ENCODE data around the gene TNFRSF6B. TPM values are rescaled to one million over a fixed set of nuclear protein-coding genes. Genes with fewer than 3 reads are reported as not detected.

Gene TNFRSF6B
- polyA plus RNA-seq, 1 donor = 1.6 TPM

DNA sequence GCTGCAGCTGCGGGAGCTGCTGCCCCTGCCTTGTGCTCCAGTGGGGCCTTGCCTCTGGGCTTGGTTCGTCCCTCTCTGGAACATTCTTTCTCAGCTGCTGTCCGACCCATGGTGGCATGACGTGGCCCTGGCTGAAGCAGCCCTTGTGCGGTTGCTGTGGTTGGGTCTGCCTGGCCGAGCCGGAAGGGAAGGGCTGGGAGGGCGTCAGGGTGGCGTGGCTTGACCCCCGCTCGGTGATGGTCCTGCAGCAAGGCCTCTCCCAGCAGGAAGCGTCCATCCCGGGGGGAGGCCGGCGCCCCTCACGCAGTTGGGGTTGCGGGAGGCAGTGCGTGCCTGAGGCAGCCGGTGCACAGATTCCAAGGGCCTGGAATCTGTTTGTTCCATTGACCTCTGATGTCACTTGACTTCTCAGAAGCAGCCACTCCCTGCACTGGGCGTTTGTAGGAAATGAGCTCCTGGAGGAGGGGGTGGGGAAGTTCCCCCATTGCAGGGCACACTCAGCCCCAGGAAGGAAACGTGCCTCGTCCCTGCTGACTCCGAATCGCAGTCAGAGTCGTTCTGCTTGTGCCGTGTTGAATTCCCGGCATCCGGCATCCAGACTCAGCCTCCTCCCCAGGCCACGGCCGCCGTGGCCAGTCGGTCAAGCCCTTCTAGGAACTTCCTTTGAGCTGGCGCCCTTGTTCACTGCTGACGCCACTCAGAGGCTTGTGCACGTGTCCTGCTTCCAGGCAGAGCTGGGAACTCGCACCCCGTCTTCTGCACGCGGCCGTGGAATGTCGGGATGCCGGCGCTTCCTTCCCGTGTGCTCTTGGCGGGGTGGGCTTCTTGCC is 9.7 kb upstream of the TNFRSF6B start:
- DNase-seq = peak; percentile 69

DNA sequence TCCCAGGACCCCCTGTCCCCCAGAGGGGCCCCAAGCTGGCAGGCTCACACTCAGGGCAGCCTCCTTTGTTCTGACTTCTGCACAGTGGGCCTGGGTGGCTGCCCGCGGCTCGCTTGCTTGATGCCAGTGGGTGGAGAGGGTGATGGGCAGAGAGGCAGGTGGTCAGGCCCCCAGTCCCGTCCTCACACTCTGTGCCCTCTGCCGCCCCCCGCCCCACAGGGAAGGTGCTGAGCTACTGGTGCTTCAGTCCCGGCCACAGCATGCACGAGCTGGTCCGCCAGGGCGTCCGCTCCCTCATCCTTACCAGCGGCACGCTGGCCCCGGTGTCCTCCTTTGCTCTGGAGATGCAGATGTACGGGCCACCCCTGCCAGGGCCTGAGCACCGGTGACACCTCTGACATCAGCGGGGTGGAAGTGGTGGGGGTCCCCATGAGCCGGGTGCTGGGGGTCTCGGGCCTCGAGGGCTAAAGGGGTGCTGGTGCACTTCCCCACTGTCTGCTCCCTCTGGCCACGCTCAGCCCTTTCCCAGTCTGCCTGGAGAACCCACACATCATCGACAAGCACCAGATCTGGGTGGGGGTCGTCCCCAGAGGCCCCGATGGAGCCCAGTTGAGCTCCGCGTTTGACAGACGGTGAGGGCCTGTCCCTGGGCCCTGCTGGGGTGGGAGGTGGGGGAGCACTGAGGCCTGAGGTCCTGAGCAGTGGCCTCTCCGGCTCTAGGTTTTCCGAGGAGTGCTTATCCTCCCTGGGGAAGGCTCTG is 8.9 kb upstream of the TNFRSF6B start:
- no peak for DNase-seq

DNA sequence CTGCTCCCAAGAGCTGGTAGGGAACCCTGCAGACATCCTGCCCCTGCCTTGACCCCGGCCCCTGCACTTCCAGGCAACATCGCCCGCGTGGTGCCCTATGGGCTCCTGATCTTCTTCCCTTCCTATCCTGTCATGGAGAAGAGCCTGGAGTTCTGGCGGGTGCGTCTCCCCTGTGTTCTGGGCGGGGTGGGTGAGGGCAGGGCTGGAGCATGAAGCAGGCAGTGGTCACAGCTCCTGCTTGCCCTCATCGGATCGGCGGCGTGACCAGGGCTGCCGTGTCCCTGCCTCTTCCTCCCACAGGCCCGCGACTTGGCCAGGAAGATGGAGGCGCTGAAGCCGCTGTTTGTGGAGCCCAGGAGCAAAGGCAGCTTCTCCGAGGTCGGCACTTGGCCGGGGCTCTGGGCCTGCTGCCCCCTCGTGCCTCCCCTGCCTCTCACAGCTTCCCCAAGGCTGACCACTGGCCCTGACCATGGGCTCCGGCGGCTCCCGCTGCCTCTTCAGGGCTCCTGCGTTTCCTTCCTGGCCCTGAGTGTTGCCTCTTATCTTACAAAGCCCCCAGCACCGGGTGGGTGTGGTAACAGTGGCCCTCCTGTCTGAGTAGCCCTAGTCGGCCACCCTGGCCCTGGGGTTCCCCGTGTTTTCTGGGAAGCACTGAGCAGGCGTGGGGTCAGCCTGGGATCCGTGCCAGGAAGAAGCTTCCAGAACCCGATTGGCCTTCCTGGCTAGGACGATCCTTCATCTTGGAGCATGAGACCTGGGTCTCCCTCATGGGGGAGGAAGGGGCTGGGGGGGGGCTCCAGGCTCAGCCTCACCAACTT is 8.0 kb upstream of the TNFRSF6B start:
- no peak for DNase-seq

DNA sequence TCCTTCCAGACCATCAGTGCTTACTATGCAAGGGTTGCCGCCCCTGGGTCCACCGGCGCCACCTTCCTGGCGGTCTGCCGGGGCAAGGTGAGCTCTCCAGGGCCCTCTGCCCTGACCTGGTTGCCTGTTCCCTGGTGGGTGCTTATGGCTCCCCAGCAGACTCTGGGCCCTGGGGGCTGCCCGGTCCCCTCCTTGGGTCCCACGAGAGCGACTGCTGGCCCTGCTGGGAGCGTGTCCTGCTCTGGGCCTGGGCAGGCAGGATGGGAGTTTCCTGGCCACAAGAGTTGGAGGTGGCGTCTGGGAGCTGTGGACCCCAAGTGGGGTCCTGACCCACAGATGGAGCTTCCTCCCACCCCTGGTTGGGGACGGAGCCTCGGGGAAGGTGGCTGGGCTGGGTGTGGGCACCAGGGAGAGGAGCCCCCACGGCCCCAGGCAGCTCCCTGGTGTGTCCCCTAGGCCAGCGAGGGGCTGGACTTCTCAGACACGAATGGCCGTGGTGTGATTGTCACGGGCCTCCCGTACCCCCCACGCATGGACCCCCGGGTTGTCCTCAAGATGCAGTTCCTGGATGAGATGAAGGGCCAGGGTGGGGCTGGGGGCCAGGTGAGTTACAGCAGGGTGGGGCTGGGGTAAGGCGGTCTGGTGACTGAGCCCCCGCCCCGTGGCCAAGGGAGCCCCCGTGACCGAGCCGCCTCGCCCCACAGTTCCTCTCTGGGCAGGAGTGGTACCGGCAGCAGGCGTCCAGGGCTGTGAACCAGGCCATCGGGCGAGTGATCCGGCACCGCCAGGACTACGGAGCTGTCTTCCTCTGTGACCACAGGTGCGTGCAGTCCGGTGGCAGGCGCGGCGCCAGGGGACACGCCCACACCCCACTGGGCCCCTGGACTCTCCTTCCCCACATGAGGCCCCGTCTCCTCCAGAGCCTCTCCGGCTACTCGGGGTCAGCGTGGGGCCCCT is 7.1 kb upstream of the TNFRSF6B start:
- no peak for DNase-seq

DNA sequence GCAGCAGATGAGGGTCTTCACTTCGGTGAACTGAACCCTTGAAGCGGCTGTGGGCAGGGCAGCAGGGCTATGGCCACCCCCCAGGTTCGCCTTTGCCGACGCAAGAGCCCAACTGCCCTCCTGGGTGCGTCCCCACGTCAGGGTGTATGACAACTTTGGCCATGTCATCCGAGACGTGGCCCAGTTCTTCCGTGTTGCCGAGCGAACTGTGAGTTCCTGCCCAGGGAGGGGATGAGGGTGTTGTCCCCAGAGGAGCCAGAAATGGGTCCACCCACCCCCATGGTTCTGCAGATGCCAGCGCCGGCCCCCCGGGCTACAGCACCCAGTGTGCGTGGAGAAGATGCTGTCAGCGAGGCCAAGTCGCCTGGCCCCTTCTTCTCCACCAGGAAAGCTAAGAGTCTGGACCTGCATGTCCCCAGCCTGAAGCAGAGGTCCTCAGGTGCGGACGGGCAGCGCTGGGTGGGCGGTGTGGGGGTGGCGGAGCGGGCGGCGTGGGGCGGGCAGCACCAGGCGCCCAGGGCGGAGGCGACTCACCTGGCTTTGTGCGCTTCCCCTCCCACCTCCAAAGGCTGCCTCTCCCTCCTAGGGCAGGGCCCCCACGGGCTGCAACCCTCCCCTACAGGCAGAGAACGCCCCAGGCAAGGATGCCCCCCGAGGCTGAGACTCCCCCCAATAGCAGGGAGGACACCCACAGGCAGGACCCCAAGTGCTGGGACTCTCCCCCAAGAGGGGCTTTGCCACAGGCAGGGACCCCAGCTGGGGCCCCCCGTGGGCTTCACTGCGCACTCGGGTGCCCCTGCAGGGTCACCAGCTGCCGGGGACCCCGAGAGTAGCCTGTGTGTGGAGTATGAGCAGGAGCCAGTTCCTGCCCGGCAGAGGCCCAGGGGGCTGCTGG is 6.2 kb upstream of the TNFRSF6B start:
- no peak for DNase-seq

DNA sequence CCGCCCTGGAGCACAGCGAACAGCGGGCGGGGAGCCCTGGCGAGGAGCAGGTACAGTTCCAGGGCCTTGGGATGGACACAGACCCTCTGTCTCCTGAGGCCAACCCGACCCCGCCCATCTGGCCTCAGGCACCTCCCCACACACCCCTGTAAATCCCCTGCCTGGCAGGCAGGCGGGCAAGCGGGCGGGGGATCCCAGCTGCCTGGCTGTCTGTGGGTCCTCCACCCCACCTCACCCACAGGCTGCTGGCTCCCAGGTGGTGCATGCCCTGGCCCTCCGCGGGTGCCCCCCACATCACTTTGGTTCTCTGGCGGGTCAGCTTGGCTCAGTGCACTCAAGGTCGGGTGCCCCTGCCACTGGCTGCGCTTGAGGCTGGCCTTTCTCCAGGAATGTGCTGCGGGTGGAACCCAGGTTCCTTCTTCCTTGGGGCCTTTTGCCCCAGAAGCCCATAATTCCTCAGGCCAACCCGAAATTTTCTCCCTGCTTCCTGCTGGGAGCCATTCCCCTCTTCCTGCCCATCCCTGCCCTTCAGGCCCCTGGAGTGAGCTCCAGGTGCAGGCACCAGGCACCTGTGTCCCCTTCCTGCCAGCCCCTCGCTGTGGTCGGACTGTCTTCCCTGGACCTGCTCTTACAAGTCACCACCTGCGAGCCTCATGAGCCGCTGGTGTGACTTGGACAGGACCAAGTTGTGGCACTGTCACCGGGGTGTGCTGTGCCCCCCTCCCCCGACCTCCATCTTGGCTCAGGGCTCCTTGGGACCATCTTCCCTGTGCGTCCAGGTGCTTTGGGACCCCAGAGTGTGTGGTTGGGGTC is 5.3 kb upstream of the TNFRSF6B start:
- no peak for DNase-seq

DNA sequence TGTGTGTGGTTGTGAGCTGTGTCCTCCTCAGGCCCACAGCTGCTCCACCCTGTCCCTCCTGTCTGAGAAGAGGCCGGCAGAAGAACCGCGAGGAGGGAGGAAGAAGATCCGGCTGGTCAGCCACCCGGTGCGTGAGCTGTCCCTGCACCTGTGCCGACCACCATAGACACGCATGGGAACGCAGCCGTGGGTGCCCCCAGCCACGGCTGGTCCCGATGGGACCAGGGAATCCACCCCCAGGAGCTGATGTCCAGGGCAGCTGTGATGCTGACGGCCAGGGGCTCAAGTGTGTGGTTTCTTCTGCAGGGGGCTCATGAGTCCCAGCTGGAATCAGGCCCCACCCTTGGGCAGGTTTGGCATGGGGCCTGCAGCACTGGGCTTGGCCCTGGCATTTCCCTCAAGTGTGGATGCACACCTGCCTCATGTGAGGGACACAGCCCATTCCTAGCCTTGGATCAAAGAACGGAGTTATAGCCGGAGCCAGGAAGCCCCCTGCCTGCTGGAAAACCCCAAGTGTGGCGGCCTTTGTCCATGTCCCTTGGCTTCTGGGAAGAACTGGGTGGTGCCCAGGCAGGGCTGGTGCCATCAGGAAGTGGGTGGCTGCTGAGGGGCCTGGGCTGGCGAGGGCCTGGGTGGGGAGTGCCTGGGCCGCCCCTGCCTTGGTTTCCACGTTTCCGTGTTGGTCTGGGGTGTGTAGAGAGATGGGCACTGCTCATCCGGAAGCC is 4.6 kb upstream of the TNFRSF6B start:
- no peak for DNase-seq

DNA sequence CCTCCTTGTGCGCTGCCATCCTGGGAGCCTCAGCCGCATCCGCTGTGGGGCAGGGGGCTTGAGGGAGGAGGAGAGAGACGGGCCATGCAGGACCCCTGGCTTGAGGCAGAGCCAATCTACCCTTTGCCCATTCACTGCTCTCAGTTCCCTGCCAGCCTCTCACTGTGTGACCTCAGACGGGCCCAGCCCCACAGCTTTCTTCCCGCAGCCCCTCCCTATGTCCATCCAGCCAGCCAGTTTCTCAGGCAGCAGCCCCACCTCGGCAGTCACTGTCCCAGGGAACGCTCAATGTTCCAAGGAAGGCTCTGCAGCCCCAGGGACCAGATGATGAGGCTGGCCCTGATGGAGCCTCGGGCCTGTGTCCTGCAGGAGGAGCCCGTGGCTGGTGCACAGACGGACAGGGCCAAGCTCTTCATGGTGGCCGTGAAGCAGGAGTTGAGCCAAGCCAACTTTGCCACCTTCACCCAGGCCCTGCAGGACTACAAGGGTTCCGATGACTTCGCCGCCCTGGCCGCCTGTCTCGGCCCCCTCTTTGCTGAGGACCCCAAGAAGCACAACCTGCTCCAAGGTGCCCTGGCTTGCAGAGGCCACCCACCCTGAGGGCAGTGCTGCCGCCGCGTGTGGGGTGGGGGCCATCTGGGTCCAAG is 3.9 kb upstream of the TNFRSF6B start:
- no peak for DNase-seq

DNA sequence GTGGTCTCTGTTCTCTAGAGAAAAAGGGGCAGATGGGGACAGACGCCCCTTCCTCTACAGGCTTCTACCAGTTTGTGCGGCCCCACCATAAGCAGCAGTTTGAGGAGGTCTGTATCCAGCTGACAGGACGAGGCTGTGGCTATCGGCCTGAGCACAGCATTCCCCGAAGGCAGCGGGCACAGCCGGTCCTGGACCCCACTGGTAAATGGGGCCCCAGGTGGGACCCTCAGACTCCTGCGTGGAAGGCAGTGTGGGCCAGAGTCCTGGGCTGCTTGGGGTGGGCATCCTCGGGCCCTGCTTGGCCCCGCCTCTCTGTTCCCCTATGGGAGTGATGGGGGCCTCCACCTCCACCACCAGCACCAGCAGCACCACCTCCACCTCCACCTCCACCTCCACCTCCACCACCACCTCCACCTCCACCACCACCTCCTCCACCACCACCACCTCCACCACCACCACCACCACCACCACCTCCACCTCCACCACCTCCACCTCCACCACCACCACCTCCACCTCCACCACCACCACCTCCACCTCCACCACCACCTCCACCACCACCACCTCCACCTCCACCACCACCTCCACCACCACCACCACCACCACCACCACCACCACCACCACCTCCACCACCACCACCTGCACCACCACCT is 3.2 kb upstream of the TNFRSF6B start:
- no peak for DNase-seq

DNA sequence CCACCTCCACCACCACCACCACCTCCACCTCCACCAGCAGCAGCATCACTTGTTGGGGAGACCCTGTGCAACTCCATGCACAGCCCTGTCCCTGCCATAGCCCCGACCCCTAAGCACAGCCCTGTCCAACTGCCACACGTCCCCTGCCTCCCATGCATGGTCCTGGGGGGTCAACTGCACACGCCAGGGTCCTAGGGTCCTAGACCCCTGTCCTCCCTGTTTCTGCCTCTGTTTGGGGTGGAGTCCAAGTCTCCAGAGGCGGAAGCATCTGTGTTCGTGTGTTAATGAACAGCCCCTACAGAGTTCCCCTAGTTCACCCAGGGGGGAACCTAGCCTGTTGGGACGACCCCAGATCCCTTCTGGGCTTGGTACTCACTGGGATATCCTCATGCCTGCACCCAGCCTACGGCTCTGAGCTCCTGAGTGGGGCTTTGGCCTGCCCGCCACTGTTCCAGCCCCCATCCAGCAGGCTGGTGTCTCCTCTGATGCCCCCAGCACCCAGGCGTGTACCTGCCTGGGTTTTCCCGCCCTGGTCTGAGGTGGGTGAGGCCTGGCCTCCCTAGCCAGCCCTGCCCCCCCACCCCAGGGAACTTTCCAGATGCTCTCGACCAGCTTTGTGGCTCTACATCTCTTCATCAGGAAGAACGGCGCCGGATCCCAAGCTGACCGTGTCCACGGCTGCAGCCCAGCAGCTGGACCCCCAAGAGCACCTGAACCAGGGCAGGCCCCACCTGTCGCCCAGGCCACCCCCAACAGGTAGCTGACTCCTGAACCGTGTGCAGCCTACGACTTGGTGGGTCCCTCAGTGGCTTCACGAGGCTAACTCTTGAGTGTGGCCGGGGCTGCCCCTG is 2.5 kb upstream of the TNFRSF6B start:
- no peak for DNase-seq

DNA sequence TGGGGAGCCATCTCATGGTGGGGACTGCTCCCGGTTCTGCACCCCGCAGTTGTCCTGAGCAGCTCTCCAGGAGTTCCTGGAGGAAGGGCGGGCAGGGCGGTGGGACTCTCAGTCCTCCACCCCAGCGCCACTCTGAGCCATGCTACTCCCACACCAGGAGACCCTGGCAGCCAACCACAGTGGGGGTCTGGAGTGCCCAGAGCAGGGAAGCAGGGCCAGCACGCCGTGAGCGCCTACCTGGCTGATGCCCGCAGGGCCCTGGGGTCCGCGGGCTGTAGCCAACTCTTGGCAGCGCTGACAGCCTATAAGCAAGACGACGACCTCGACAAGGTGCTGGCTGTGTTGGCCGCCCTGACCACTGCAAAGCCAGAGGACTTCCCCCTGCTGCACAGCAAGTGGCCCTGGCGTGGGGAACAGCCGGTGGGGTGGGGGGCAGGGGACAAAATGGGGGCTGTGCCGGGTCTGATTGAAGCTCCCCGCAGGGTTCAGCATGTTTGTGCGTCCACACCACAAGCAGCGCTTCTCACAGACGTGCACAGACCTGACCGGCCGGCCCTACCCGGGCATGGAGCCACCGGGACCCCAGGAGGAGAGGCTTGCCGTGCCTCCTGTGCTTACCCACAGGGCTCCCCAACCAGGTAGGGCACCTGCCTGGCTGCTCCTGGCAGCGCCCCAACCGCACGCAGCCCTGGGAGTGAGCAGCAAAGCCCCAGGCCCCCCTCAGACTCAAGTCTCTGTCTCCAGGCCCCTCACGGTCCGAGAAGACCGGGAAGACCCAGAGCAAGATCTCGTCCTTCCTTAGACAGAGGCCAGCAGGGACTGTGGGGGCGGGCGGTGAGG is 1.6 kb upstream of the TNFRSF6B start:
- DNase-seq = no peak

DNA sequence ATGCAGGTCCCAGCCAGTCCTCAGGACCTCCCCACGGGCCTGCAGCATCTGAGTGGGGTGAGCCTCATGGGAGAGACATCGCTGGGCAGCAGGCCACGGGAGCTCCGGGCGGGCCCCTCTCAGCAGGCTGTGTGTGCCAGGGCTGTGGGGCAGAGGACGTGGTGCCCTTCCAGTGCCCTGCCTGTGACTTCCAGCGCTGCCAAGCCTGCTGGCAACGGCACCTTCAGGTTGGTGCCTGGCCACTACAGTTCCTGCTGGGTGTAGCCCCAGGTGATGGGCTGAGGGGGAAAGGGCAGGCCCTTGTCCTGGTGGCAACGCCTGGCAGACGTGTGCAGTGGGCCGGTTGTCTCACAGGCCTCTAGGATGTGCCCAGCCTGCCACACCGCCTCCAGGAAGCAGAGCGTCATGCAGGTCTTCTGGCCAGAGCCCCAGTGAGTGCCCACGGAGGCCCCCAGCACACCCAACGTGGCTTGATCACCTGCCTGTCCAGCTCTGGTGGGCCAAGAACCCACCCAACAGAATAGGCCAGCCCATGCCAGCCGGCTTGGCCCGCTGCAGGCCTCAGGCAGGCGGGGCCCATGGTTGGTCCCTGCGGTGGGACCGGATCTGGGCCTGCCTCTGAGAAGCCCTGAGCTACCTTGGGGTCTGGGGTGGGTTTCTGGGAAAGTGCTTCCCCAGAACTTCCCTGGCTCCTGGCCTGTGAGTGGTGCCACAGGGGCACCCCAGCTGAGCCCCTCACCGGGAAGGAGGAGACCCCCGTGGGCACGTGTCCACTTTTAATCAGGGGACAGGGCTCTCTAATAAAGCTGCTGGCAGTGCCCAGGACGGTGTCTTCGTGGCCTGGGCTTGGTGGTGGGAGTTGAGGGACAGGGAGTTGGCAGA is 787 bp upstream of the TNFRSF6B start:
- DNase-seq = no peak

DNA sequence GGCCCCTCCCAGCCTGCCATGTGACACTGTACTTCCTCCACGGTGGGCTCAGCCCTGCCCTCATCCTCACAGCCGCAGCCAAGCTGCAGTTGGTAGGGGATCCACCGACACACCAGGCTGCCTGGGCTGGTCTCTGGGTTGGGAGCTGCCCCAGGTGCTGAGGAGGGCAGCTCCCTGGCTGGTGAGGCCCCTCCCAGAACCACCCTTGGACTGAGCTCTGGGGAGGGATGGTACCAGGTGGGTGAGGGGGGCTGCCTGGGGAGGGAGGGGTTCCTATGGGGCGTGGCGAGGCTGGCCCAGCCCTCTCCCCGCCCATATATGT is 185 bp upstream of the TNFRSF6B start:
- no peak for DNase-seq

DNA sequence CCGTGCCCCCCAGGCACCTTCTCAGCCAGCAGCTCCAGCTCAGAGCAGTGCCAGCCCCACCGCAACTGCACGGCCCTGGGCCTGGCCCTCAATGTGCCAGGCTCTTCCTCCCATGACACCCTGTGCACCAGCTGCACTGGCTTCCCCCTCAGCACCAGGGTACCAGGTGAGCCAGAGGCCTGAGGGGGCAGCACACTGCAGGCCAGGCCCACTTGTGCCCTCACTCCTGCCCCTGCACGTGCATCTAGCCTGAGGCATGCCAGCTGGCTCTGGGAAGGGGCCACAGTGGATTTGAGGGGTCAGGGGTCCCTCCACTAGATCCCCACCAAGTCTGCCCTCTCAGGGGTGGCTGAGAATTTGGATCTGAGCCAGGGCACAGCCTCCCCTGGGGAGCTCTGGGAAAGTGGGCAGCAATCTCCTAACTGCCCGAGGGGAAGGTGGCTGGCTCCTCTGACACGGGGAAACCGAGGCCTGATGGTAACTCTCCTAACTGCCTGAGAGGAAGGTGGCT is 960 bp downstream of the TNFRSF6B start:
- no peak for DNase-seq

Data from hindlimb muscle (tissue), 1 donor.